A549 (cell line): ENCODE data around the gene LRRC17. TPM values are rescaled to one million over a fixed set of nuclear protein-coding genes. Genes with fewer than 3 reads are reported as not detected.
"Not testable (repeated sequence)": the region's sequence is repeated elsewhere in the genome, so short reads cannot be mapped to it uniquely, and the experiment has no call there.

ENCODE experiments used
- ATAC-seq, 2 experiments: fragments of 200-7000 bp in 1 of 2; fragments of >200 bp in 1 of 2; cut with Nextera tagmentation in 1 of 2; cut with Tn5 transposase in 1 of 2; 3 replicates each; pipeline versions ENCODE4 v1.8.0 to v1.9.1; 2018 to 2020; ENCODE audit warnings: mild to moderate bottlenecking in 1 of 2, moderate library complexity in 1 of 2
- CTCF ChIA-PET: fragments of 300-600 bp; sonication (Branson Sonifier 250); formaldehyde crosslinking; extraction: SDS; loops from one replicate; lab custom pipeline; 2021; ENCODE audit warnings: antibody characterized with exemption, inconsistent platforms; lab: Yijun Ruan, JAX
- POLR2A ChIA-PET: fragments of 350-600 bp; formaldehyde crosslinking; extraction: SDS; loops from one replicate; lab custom pipeline; 2021; ENCODE audit warnings: antibody characterized with exemption, inconsistent platforms; lab: Yijun Ruan, JAX
- DNase-seq, 2 experiments: peaks; one replicate each; pipeline versions ENCODE4 v3.0.0 to v3.0.0-alpha.2; 2011 to 2016; ENCODE audit warnings: low read depth in 1 of 2, low spot score in 1 of 2
- FAIRE-seq: peaks from 2 replicates; lab custom pipeline; 2011; peaks lifted over from hg19 to GRCh38; lab: Jason Lieb, UNC
- H3K27ac ChIP-seq, 2 experiments: fragments of >200 bp; sonication (Bioruptor Twin); formaldehyde crosslinking; 3 replicates each; pipeline ENCODE4 v1.5.1; 2016 to 2017
- H3K4me1 ChIP-seq: fragments of >200 bp; sonication (Bioruptor Twin); formaldehyde crosslinking; 3 replicates; pipeline ENCODE4 v1.6.1; 2016
- H3K4me2 ChIP-seq: fragments of >200 bp; sonication (Bioruptor Twin); formaldehyde crosslinking; 3 replicates; pipeline ENCODE4 v1.6.1; 2016
- H3K4me3 ChIP-seq: fragments of >200 bp; sonication (Bioruptor Twin); formaldehyde crosslinking; 3 replicates; pipeline ENCODE4 v1.5.1; 2016
- H3K9me3 ChIP-seq: fragments of >200 bp; sonication (Bioruptor Twin); formaldehyde crosslinking; 3 replicates; pipeline ENCODE4 v1.6.1; 2016
- CEBPB ChIP-seq, 2 experiments: fragments of >200 bp in 1 of 2; sonication (Bioruptor Twin) in 1 of 2; formaldehyde crosslinking in 1 of 2; IDR thresholded peaks; 2 replicates each; pipeline ENCODE4 v1.6.1; 2012 to 2016
- CHD4 ChIP-seq: fragments of 200-600 bp; sonication (generic); IDR thresholded peaks from 2 replicates; pipeline ENCODE4 v1.6.1; 2016; ENCODE audit warnings: antibody characterized with exemption, mild to moderate bottlenecking, borderline replicate concordance
- EP300 ChIP-seq, 2 experiments: fragments of >200 bp; sonication (Bioruptor Twin); formaldehyde crosslinking; IDR thresholded peaks; 2 replicates in 1 of 2; 3 replicates in 1 of 2; pipeline ENCODE4 v1.6.1; 2016 to 2017
- GATA3 ChIP-seq: IDR thresholded peaks from 2 replicates; pipeline ENCODE4 v1.6.1; 2012; ENCODE audit warnings: borderline replicate concordance
- HDAC2 ChIP-seq: fragments of 200-600 bp; sonication (generic); IDR thresholded peaks from 2 replicates; pipeline ENCODE4 v1.6.1; 2016
- HES2 ChIP-seq: fragments of >200 bp; sonication (Bioruptor Twin); formaldehyde crosslinking; IDR thresholded peaks from 2 replicates; pipeline ENCODE4 v1.6.1; 2016
- HEYL ChIP-seq: fragments of 250-450 bp; sonication (Bioruptor Pico); IDR thresholded peaks from 2 replicates; pipeline ENCODE4 v1.8.0; 2021; ENCODE audit warnings: mild to moderate bottlenecking, moderate library complexity
- HOXA7 ChIP-seq: fragments of 250-450 bp; sonication (Bioruptor Pico); IDR thresholded peaks from 2 replicates; pipeline ENCODE4 v1.5.0; 2020; ENCODE audit warnings: mild to moderate bottlenecking, moderate library complexity
- HOXB13 ChIP-seq: fragments of 250-450 bp; sonication (Bioruptor Pico); IDR thresholded peaks from 2 replicates; pipeline ENCODE4 v1.5.0; 2020; ENCODE audit warnings: low read depth, mild to moderate bottlenecking, moderate library complexity
- JUNB ChIP-seq: fragments of >200 bp; sonication (Bioruptor Twin); formaldehyde crosslinking; IDR thresholded peaks from 2 replicates; pipeline ENCODE4 v1.6.1; 2016
- MAFK ChIP-seq: fragments of 450-650 bp; IDR thresholded peaks from 2 replicates; pipeline ENCODE4 v1.6.1; 2014; ENCODE audit not compliant: partially characterized antibody
- MYC ChIP-seq: IDR thresholded peaks from 2 replicates; pipeline ENCODE4 v1.6.1; 2012; ENCODE audit warnings: mild to moderate bottlenecking, inconsistent platforms, low read length, improper control_type of control experiment, borderline replicate concordance
- NR3C1 ChIP-seq: fragments of >200 bp; sonication (Bioruptor Twin); formaldehyde crosslinking; IDR thresholded peaks from 3 replicates; pipeline ENCODE4 v1.6.1; 2017
- POLR2AphosphoS2 ChIP-seq: conservative IDR thresholded peaks from 2 replicates; pipeline ENCODE4 v1.6.1; 2012; ENCODE audit warnings: low read length, improper control_type of control experiment, inconsistent platforms
- RCOR1 ChIP-seq: fragments of 150-350 bp; IDR thresholded peaks from 2 replicates; pipeline ENCODE4 v1.6.1; 2014; ENCODE audit warnings: antibody characterized with exemption, low read length, low read depth
- RNF2 ChIP-seq: fragments of 200-600 bp; sonication (generic); IDR thresholded peaks from 2 replicates; pipeline ENCODE4 v1.6.1; 2016; ENCODE audit warnings: low read depth, mild to moderate bottlenecking, antibody characterized with exemption, moderate library complexity, borderline replicate concordance
- ZC3H11A ChIP-seq: fragments of 450-650 bp; IDR thresholded peaks from 2 replicates; pipeline ENCODE4 v1.6.1; 2014; ENCODE audit warnings: antibody characterized with exemption, mild to moderate bottlenecking
- ZFP36 ChIP-seq: fragments of 450-650 bp; IDR thresholded peaks from 2 replicates; pipeline ENCODE4 v1.6.1; 2014; ENCODE audit warnings: borderline replicate concordance; ENCODE audit not compliant: partially characterized antibody
- WGBS: methylation state at CpG from one replicate; pipeline ENCODE4 v1.1.6; 2017; ENCODE audit errors: missing lambda C conversion rate; 5-methylcytosine and 5-hydroxymethylcytosine counted together
- polyA plus RNA-seq, 4 experiments: library from polyadenylated mRNA; depleted of rRNA in 3 of 4; stranded (reverse); fragments of >200 nt; fragmentation: RNase III in 1 of 4; extraction: RNeasy Plus Mini Kit Qiagen cat#74134 plus additional on column Dnase treatment in 1 of 4; gene quantifications; 2 replicates in 3 of 4; 3 replicates in 1 of 4; pipeline ENCODE4 v1.2.3, GENCODE V29; 2011 to 2017
- TF ChIP-seq, protein P1 (sequence below): fragments of 250-450 bp; sonication (Bioruptor Pico); IDR thresholded peaks from 2 replicates; pipeline ENCODE4 v1.5.0; 2021; ENCODE audit warnings: mild to moderate bottlenecking, moderate library complexity, borderline replicate concordance

LRRC17 gene
- polyA plus RNA-seq, 2 of the 4 experiments (the other 2 are of a cell fraction) = 0.05 to 0.36 TPM

GRCh38 chr7:102943423-102944169 is 30.8 kb downstream of the LRRC17 start:
- WGBS = 82% methylated on average over 5 of the region's 5 CpGs
- TF ChIP-seq EP300 (IDR thresholded peaks at IDR 0.05) (no peak), RNF2 (no peak), RCOR1 (no peak), HOXB13 (CRISPR knock-in tag) (no peak), JUNB (no peak), HES2 (no peak), ZC3H11A (no peak)
- TF ChIP-seq, protein P1, sequence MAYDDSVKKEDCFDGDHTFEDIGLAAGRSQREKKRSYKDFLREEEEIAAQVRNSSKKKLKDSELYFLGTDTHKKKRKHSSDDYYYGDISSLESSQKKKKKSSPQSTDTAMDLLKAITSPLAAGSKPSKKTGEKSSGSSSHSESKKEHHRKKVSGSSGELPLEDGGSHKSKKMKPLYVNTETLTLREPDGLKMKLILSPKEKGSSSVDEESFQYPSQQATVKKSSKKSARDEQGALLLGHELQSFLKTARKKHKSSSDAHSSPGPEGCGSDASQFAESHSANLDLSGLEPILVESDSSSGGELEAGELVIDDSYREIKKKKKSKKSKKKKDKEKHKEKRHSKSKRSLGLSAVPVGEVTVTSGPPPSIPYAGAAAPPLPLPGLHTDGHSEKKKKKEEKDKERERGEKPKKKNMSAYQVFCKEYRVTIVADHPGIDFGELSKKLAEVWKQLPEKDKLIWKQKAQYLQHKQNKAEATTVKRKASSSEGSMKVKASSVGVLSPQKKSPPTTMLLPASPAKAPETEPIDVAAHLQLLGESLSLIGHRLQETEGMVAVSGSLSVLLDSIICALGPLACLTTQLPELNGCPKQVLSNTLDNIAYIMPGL (CRISPR knock-in tag) = no peak
- TF ChIP-seq, all 56 proteins: peak for 0
- ATAC-seq (no peak), FAIRE-seq (no peak), DNase-seq (no peak)
- Histone ChIP-seq H3K4me3 (no peak overlapping the region), H3K4me2 (no peak overlapping the region), H3K9me3 (no peaks in the 10 kb centered on the region), H3K27ac (no peak overlapping the region), H3K4me1 (peaks cover 8% of the 10 kb centered on the region; the same call in 1 of the 3 replicates)
- POLR2A ChIA-PET = no interaction called here
- CTCF ChIA-PET = interaction anchor here (0.7 kb wide), 1 partner anchor 9 kb away, joined by 3 read pairs; no protein-coding TSS in a partner anchor

DNA sequence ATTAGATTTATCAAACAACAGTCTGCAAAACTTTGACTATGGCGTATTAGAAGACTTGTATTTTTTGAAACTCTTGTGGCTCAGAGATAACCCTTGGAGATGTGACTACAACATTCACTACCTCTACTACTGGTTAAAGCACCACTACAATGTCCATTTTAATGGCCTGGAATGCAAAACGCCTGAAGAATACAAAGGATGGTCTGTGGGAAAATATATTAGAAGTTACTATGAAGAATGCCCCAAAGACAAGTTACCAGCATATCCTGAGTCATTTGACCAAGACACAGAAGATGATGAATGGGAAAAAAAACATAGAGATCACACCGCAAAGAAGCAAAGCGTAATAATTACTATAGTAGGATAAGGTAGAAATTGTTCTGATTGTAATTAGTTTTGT is 31.4 kb downstream of the LRRC17 start:
- no peak overlapping the region for H3K4me3 ChIP-seq

DNA sequence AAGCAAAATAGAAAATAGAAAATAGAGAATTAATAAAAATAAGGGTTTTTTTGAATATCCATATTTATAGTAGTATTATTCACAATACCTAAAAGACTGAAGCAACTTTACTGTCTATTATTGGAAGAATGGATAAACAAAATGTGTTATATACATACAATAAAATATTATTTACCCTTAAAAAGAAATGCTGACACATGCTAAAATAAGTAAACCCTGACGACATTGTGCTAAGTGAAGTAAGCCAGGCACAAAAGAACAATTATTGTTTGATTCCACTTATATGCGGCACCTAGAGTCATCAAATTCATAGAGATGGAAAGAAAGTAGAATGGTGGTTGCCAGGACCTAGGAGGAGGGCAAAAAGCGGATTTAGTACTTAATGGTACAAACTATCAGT is 39.0 kb downstream of the LRRC17 start:
- no peak for DNase-seq
- CTCF ChIA-PET = no interaction called here
- no peaks in the 10 kb centered on the region for H3K4me1 ChIP-seq
- no peak for ATAC-seq
- TF ChIP-seq HOXA7 (no peak), MAFK (peak; percentile 90)
- TF ChIP-seq, all 56 proteins: peak for 1
- no peak overlapping the region for H3K27ac ChIP-seq
- POLR2A ChIA-PET = no interaction called here
- no peak for FAIRE-seq
- 91% methylated on average over 3 of the region's 3 CpGs for WGBS
- no peak overlapping the region for H3K4me2 ChIP-seq
- peaks cover 1% of the 10 kb centered on the region; the same call in 1 of the 3 replicates for H3K9me3 ChIP-seq
- no peak overlapping the region for H3K4me3 ChIP-seq

More for the DNA sequence above, 31.4 kb downstream of the LRRC17 start:
- Histone ChIP-seq H3K9me3 (no peaks in the 10 kb centered on the region), H3K4me1 (peaks cover 8% of the 10 kb centered on the region; the same call in 1 of the 3 replicates), H3K27ac (no peak overlapping the region), H3K4me2 (no peak overlapping the region)
- WGBS = 86% methylated on average over 4 of the region's 4 CpGs
- DNase-seq (no peak), ATAC-seq (no peak), FAIRE-seq (no peak)
- CTCF ChIA-PET = no interaction called here
- TF ChIP-seq CEBPB (IDR thresholded peaks at IDR 0.05) = no peak
- TF ChIP-seq, protein P1 (CRISPR knock-in tag) = no peak
- TF ChIP-seq HDAC2 = no peak
- TF ChIP-seq MAFK = no peak
- no peak for TF ChIP-seq HOXA7
- TF ChIP-seq GATA3 = no peak
- POLR2A ChIA-PET = no interaction called here

DNA sequence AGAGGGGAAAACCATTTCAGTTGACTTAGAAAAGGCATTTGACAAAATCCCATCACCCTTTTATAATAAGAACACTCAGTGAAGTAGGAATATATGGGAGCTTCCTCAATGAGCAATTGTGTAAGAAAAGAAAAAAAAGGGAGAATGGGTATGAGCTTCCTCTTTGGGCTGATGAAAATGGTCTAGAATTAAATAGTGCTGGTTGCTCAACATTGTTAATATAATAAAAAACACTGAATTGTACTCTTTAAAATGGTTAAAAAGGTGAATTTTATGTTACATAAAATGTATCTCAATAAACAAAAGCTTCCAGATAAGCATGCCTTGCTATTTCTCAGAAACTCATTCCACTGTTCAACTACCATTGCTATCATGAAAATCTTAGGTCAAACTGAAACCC is 40.6 kb downstream of the LRRC17 start:
- POLR2A ChIA-PET = no interaction called here
- FAIRE-seq = no peak
- H3K27ac ChIP-seq = no peak overlapping the region
- no peak overlapping the region for H3K4me3 ChIP-seq
- TF ChIP-seq ZFP36 (no peak), HOXA7 (no peak), CHD4 (no peak), NR3C1 (no peak), EP300 (IDR thresholded peaks at IDR 0.05) (no peak), HEYL (CRISPR knock-in tag) (no peak), MYC (no peak), POLR2AphosphoS2 (no peak)
- TF ChIP-seq, protein P1 (CRISPR knock-in tag) = no peak
- TF ChIP-seq, all 56 proteins: peak for 0
- ATAC-seq (no peak), DNase-seq (no peak)
- Histone ChIP-seq H3K4me2 (no peak overlapping the region), H3K9me3 (peaks cover 4% of the 10 kb centered on the region; the same call in 1 of the 3 replicates), H3K4me1 (no peaks in the 10 kb centered on the region)
- CTCF ChIA-PET = interaction anchor here (1.0 kb wide), 1 partner anchor 109 kb away, joined by 3 read pairs; no protein-coding TSS in a partner anchor

- FAIRE-seq, H3K9me3 ChIP-seq, DNase-seq, H3K27ac ChIP-seq, H3K4me1 ChIP-seq, H3K4me3 ChIP-seq, POLR2A ChIA-PET, ATAC-seq, H3K4me2 ChIP-seq: not testable (repeated sequence)
- WGBS = 82% methylated on average over 4 of the region's 4 CpGs
- CTCF ChIA-PET = interaction anchor here (1.0 kb wide), 1 partner anchor 108 kb away, joined by 3 read pairs; no protein-coding TSS in a partner anchor
Observed at GRCh38 chr7:102954359-102954758, 41.6 kb downstream of the LRRC17 start.
